ENCODE measurements around the gene SLC2A10. TPM values are rescaled to one million over a fixed set of nuclear protein-coding genes. Genes with fewer than 3 reads are reported as not detected.

SLC2A10 gene
- polyA plus RNA-seq, 1 donor (not counting 4 experiments of a cell fraction or from before 2014, with no cell fraction given): not detected

DNA sequence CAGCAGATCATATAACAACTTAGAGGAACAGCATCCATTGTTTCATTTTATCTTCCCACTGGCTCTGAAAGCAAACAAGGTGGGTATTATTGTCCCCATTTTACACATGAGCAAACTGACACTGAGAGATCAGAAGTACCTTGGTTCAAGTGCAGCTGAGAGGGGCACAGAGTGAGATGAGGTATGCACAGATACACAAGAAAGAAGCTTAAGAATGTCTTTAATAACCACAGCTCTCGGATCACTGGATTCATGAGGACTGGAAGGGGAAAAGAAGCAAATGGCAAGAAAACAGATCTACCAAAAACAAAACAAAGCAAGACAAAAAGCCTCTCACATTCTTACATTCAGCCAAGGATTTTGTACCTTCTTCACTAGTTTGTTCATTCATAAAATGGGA is 10.6 kb downstream of the SLC2A10 start:
- no peaks in the 10 kb centered on the region for H3K9me1 ChIP-seq (ENCODE audit: control insufficient read depth, extremely low read depth, insufficient read depth, low read length)
- H3K9ac ChIP-seq (ENCODE audit: control insufficient read depth, extremely low read depth, insufficient read depth, low read length): no peak overlapping the region
- DNase-seq (ENCODE audit: low read depth, low spot score): no peak
- dilution Hi-C loops (cut with MboI; ENCODE audit: extremely low pct_ligation_motif_present, low sequenced_read_pairs): no loop called here
- no peaks in the 10 kb centered on the region for H3K4me1 ChIP-seq (ENCODE audit: control insufficient read depth, extremely low read depth, insufficient read depth, low read length)
- TF ChIP-seq, protein P1, sequence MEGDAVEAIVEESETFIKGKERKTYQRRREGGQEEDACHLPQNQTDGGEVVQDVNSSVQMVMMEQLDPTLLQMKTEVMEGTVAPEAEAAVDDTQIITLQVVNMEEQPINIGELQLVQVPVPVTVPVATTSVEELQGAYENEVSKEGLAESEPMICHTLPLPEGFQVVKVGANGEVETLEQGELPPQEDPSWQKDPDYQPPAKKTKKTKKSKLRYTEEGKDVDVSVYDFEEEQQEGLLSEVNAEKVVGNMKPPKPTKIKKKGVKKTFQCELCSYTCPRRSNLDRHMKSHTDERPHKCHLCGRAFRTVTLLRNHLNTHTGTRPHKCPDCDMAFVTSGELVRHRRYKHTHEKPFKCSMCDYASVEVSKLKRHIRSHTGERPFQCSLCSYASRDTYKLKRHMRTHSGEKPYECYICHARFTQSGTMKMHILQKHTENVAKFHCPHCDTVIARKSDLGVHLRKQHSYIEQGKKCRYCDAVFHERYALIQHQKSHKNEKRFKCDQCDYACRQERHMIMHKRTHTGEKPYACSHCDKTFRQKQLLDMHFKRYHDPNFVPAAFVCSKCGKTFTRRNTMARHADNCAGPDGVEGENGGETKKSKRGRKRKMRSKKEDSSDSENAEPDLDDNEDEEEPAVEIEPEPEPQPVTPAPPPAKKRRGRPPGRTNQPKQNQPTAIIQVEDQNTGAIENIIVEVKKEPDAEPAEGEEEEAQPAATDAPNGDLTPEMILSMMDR (optimal IDR thresholded peaks at IDR 0.05 in 1 of 3, IDR thresholded peaks at IDR 0.05 in 1 of 3, conservative IDR thresholded peaks at IDR 0.05 in 1 of 3; ENCODE audit: extremely low read depth in 1 of 3, insufficient read depth in 2 of 3, low read length in 3 of 3): no peak
- TF ChIP-seq EZH2 (IDR thresholded peaks at IDR 0.05; ENCODE audit: low read length): no peak
- no peaks in the 10 kb centered on the region for H3K36me3 ChIP-seq (ENCODE audit: control insufficient read depth in 2 of 2, extremely low read depth in 1 of 2, insufficient read depth in 2 of 2, low read length in 2 of 2)
- no peaks in the 10 kb centered on the region for H3K79me2 ChIP-seq (ENCODE audit: control insufficient read depth, insufficient read depth, low read length)
- no peak for FAIRE-seq
- H4K20me1 ChIP-seq (ENCODE audit: control insufficient read depth, extremely low read depth, insufficient read depth, low read length): no peaks in the 10 kb centered on the region
- H3K4me2 ChIP-seq (ENCODE audit: control insufficient read depth, extremely low read depth, insufficient read depth, low read depth, low read length): no peak overlapping the region
- no peak overlapping the region for H3K27ac ChIP-seq (ENCODE audit: control insufficient read depth, insufficient read depth, low read length)
- no peak overlapping the region for H3K4me3 ChIP-seq (ENCODE audit: control insufficient read depth in 2 of 3, extremely low read depth in 1 of 3, insufficient read depth in 2 of 3, low read depth in 1 of 3, low read length in 3 of 3)
- H3K27me3 ChIP-seq (ENCODE audit: control insufficient read depth, extremely low read depth, insufficient read depth, low read length): no peaks in the 10 kb centered on the region
- no peaks in the 10 kb centered on the region for H3K9me3 ChIP-seq (ENCODE audit: control insufficient read depth, low read depth, low read length)
- no peak overlapping the region for H2AFZ ChIP-seq (ENCODE audit: control insufficient read depth, low read length)

DNA sequence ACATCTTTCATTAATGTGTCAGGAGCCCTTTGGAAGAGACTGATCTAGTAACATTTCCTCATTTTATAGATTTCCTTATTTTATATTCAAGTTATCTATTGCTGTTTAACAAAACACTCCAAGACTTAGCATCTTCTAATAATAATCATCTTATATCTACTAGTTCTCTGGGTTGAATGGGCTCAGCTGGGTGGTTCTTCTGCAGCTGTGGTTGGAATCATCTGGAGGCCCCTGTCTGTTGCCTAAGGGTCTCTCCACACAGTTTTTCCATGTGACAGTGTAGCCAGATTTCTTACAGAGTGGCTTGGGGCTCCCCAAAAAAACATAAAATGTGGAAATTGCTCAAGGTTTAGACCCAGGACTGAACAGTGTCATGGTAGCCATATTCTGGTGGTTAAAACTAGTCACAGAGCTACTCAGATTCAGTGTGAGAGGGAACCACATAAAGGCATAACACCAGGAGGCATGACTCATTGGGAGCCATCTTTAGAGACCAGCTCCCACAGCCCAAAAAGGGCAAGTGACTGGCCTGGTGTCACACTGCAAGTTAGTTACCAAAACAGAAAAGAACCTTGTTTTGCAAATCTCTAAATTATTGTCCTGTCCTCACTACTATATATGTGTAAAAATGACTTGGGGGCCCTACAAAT is 11.5 kb downstream of the SLC2A10 start:
- TF ChIP-seq, protein P1 (optimal IDR thresholded peaks at IDR 0.05 in 1 of 3, IDR thresholded peaks at IDR 0.05 in 1 of 3, conservative IDR thresholded peaks at IDR 0.05 in 1 of 3; ENCODE audit: extremely low read depth in 1 of 3, insufficient read depth in 2 of 3, low read length in 3 of 3): no peak
- TF ChIP-seq EZH2 (IDR thresholded peaks at IDR 0.05; ENCODE audit: low read length): no peak
- Histone ChIP-seq H4K20me1 (ENCODE audit: control insufficient read depth, extremely low read depth, insufficient read depth, low read length) (no peaks in the 10 kb centered on the region), H3K4me3 (ENCODE audit: control insufficient read depth in 2 of 3, extremely low read depth in 1 of 3, insufficient read depth in 2 of 3, low read depth in 1 of 3, low read length in 3 of 3) (no peak overlapping the region), H3K9me3 (ENCODE audit: control insufficient read depth, low read depth, low read length) (peaks cover 2% of the 10 kb centered on the region), H3K4me2 (ENCODE audit: control insufficient read depth, extremely low read depth, insufficient read depth, low read depth, low read length) (no peak overlapping the region), H3K9me1 (ENCODE audit: control insufficient read depth, extremely low read depth, insufficient read depth, low read length) (no peaks in the 10 kb centered on the region), H2AFZ (ENCODE audit: control insufficient read depth, low read length) (no peak overlapping the region), H3K4me1 (ENCODE audit: control insufficient read depth, extremely low read depth, insufficient read depth, low read length) (no peaks in the 10 kb centered on the region), H3K36me3 (ENCODE audit: control insufficient read depth in 2 of 2, extremely low read depth in 1 of 2, insufficient read depth in 2 of 2, low read length in 2 of 2) (no peaks in the 10 kb centered on the region), H3K27me3 (ENCODE audit: control insufficient read depth, extremely low read depth, insufficient read depth, low read length) (no peaks in the 10 kb centered on the region), H3K27ac (ENCODE audit: control insufficient read depth, insufficient read depth, low read length) (no peak overlapping the region), H3K9ac (ENCODE audit: control insufficient read depth, extremely low read depth, insufficient read depth, low read length) (no peak overlapping the region), H3K79me2 (ENCODE audit: control insufficient read depth, insufficient read depth, low read length) (no peaks in the 10 kb centered on the region)
- dilution Hi-C loops (cut with MboI; ENCODE audit: extremely low pct_ligation_motif_present, low sequenced_read_pairs): no loop called here
- DNase-seq (ENCODE audit: low read depth, low spot score) (no peak), FAIRE-seq (no peak)

Data from keratinocyte (primary cell).